GM18498 (cell line): Measurements from ENCODE around the gene CTAGE6.
"Not testable (repeated sequence)": the region's sequence is repeated elsewhere in the genome, so short reads cannot be mapped to it uniquely, and the experiment has no call there.

ENCODE experiments used
- ATAC-seq: cut with Tn5 transposase; IDR thresholded peaks from one replicate; pipeline ENCODE4 v1.9.1; 2021; ENCODE audit warnings: mild to moderate bottlenecking, moderate library complexity; ENCODE audit not compliant: unreplicated experiment

The CTAGE6 gene

GRCh38 chr7:143757596-143757995, at the start of gene CTAGE6:
Gene CTAGE6, minus strand, starts transcription at chr7:143757696. Its CDS starts 38 bp downstream, at chr7:143757658.
- ATAC-seq = not testable (repeated sequence)

GRCh38 chr7:143806664-143807071, 49.2 kb upstream of the CTAGE6 start:
- not testable (repeated sequence) for ATAC-seq

- ATAC-seq = not testable (repeated sequence)
These were observed 40.4 kb upstream of the CTAGE6 start for GRCh38 chr7:143797896-143798290.

- ATAC-seq = not testable (repeated sequence)
These were observed 39.8 kb upstream of the CTAGE6 start for GRCh38 chr7:143797119-143797895.

GRCh38 chr7:143795653-143796052, 38.2 kb upstream of the CTAGE6 start:
- ATAC-seq = not testable (repeated sequence)

- ATAC-seq = not testable (repeated sequence)
These were observed 35.1 kb upstream of the CTAGE6 start for GRCh38 chr7:143792633-143793032.

- ATAC-seq = not testable (repeated sequence)
These were observed 28.1 kb upstream of the CTAGE6 start for GRCh38 chr7:143785415-143786182.

- ATAC-seq = not testable (repeated sequence)
These were observed 22.1 kb upstream of the CTAGE6 start for GRCh38 chr7:143779591-143779990.

GRCh38 chr7:143772738-143773468, 15.4 kb upstream of the CTAGE6 start:
- not testable (repeated sequence) for ATAC-seq

- not testable (repeated sequence) for ATAC-seq
These were observed 10.0 kb upstream of the CTAGE6 start for GRCh38 chr7:143767531-143767930.

GRCh38 chr7:143765678-143766077, 8.2 kb upstream of the CTAGE6 start:
- not testable (repeated sequence) for ATAC-seq

GRCh38 chr7:143763065-143763464, 5.6 kb upstream of the CTAGE6 start:
- ATAC-seq = not testable (repeated sequence)

GRCh38 chr7:143745340-143745739, 12.2 kb downstream of the CTAGE6 start:
- ATAC-seq = not testable (repeated sequence)

GRCh38 chr7:143737037-143737819, 20.3 kb downstream of the CTAGE6 start:
- peak; percentile 66 for ATAC-seq

- no peak for ATAC-seq
These were observed 21.5 kb downstream of the CTAGE6 start for GRCh38 chr7:143735962-143736361.

- no peak for ATAC-seq
These were observed 23.6 kb downstream of the CTAGE6 start for GRCh38 chr7:143733876-143734275.

GRCh38 chr7:143728333-143728862, 29.1 kb downstream of the CTAGE6 start:
- no peak for ATAC-seq

GRCh38 chr7:143727561-143727960, 29.9 kb downstream of the CTAGE6 start:
- peak; percentile 87 for ATAC-seq

- not testable (repeated sequence) for ATAC-seq
These were observed 31.4 kb downstream of the CTAGE6 start for GRCh38 chr7:143726143-143726542.

GRCh38 chr7:143720335-143720734, 37.2 kb downstream of the CTAGE6 start:
- not testable (repeated sequence) for ATAC-seq
